HG02970 (cell line): ENCODE measurements around the gene NOL11.
"Not testable (repeated sequence)": the region's sequence is repeated elsewhere in the genome, so short reads cannot be mapped to it uniquely, and the experiment has no call there.

Source experiments
- ATAC-seq: cut with Tn5 transposase; IDR thresholded peaks from one replicate; pipeline ENCODE4 v1.9.1; 2021; ENCODE audit warnings: mild to moderate bottlenecking, moderate library complexity, moderate number of reproducible peaks; ENCODE audit not compliant: unreplicated experiment, low FRiP score

The NOL11 gene

GRCh38 chr17:67717624-67718324, at the start of gene NOL11:
TSS of gene NOL11 (plus strand) at chr17:67717936. CDS start at chr17:67717948, 12 bp downstream.
- ATAC-seq: peak; percentile 97

DNA sequence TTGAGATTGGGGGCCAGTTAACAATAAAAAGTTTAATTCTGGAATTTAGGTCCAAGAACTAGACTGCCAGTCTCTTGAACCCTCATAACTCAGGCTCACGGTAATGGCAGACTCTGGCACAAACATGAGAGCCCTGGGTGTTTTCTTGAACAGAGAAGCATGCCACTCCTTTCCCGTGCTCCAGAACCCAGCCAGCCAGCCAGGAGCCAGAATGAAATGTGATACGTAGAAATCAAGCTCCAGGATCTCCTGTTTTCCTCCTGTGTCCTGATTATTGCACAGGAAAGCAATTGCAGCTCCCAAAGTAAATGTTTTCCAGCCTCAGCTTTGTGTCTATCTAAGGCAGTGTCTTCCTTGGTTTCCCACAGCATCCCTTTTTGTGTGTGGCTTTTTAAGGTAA, 46.2 kb upstream of the NOL11 start:
- ATAC-seq: no peak

- no peak for ATAC-seq
Measured at GRCh38 chr17:67672592-67673335, 45.0 kb upstream of the NOL11 start.

DNA sequence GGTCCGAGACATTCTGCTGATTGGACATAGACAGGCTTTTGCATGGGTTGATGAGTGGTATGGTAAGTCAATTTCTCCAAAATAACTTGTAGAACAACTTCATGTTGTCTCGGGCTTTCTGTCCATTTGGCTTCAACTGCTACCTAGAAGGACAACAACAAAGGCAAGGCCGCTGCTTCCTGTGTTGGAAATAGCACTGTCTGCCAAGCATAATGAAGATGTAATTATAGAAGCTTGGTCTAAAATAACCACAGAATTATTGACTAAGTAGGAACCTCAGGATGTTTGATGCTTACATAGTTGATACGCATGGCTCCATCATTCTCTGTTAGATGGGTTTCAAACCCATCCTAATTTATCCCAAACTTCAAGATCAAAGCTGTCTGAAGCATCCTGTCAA, 42.3 kb upstream of the NOL11 start:
- no peak for ATAC-seq

DNA sequence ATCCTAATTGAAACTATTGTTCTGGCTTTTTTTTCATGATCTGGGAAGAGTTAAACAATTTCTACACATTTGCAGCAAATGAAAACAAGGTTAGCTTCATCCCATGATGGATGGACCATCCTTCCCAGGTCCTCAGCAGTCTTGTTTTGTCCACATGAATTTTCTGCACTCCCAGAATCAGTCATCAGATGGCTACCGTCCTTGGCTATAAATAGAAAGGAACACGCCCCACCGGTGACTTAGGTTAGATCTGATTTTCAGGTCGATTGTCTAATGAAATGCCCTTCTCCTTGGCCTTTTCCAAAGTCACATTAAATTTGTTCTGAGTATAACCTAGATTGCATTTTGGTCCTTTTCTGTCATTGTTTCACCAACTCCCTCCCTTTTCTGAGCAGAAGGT, 41.4 kb upstream of the NOL11 start:
- no peak for ATAC-seq

- ATAC-seq: no peak
Measured at GRCh38 chr17:67678414-67678813, 39.3 kb upstream of the NOL11 start.

DNA sequence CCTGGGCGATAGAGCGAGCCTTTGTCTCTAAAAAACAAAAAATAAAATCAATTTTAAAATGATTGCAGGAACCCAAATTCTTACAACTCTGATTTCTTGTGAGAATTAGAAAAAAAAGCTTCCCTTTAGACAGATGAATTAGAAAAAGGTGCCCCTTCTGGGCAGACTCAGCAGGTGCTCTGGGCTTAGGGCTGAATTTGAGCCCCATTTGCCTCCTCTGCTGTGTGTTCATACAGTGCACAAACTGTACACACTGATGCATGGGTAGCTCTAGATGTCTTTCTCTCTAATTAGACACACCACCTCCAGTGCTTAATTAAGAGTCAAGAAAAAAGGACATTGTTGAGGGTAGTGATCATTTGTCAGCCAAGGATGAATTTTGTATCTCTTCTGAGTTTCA, 38.5 kb upstream of the NOL11 start:
- no peak for ATAC-seq

DNA sequence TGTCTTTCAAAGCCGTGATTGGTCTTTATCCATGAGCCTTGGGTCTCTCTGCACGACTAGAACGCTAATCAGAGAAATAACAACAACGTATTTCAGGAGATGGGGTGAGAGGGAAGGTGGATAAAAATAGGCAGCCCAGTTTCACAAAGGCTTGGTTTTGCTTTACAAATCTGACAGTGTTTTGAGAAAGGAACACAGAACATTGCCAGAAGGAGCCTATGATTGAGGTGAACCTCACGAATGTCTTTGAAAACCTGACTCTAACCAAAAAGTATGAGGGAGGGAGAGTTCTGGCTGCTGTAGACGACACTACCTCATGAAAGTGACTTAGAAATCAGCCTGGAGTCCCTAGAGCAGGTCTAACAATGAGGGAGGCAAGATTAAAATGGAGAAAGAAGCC, 38.0 kb upstream of the NOL11 start:
- no peak for ATAC-seq

DNA sequence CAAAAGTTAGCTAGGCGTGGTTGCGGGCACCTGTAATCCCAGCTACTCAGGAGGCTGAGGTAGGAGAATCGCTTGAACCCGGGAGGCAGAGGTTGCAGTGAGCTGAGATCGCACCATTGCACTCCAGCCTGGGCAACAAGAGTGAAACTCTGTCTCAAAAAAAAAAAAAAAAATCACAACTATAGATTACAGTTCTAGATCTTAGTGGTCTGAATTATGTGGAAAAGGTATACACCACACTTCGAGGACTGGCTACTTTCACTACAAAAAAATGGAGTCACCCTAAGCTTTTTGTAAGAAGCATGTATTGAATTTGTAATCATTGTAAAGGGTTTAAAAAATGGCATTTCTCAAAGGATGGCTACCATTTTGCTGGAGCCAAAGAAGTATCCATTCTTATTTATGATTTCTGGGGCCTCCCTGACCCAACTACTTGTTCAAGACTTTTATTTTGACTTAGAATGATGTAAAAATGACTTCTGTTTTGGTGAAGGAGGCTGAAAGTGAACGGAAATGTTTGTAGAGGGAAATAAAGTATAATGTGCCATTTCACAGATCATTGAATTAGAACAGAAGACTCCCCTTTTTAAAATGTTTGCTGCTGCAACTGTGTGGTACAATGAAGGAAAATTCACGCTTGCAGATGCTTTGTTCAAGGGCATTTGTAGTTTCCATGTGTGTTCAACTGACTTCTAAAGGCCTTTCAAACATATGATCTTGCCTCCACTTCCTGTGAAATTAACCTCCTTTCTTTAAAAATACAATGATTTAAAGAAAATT, 37.1 kb upstream of the NOL11 start:
- ATAC-seq: no peak

DNA sequence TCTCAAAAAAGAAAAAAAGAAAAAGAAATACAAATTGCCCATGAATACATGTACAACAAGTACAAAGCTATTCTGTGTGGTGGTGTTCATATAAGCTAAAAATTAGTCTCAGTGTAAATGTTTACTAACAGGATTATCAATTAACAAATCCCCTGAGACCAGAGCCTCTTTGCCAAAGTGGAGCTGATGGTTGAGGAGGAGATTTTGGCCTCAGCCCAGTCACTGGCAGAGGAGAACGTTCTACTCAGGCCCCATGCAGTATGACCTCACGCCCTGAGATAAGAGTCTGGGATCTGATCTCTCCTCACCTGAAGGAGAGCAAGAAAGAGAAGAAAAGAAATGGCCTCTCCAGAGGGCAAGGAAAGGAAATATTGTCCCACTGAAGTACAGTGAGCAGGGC, 35.5 kb upstream of the NOL11 start:
- no peak for ATAC-seq

- no peak for ATAC-seq
Measured at GRCh38 chr17:67685351-67685750, 32.4 kb upstream of the NOL11 start.

DNA sequence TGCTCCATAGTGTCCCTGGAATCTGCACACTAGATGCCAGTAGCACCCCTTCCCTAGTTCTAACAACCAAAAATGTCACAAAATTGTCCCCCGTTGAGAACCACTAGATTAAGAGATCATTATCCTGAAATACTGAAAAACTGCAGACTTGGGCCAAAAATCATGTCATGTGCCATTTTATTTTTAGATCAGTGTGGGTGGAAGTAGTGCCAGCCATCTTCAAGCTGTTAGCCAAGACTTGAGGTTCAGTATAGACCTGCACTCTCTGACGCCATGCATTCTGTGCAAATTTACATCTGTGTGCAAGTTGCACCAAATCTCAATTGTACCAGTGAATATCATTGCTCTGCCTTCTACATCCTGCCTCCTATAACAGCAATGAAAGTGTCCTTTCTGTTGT, 31.5 kb upstream of the NOL11 start:
- ATAC-seq: no peak

DNA sequence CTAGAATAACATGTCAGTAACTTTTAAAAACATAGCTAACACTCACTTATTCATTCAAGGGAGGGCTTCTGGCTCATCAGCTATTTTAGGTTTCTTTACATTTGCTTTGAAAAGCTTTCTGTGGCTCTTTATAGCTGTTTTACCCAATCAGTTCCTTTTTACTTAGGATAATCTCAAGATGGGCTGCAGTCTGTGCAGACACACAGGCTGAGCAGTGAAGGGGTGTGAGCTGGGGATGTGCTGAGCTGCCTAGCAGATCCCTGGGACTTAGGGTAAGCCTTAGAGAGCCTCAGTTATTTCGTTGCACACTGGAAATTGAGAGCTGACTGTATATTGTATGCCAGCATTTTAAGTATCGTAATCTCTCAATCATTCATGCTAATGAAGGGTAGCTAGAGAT, 30.2 kb upstream of the NOL11 start:
- ATAC-seq: no peak

DNA sequence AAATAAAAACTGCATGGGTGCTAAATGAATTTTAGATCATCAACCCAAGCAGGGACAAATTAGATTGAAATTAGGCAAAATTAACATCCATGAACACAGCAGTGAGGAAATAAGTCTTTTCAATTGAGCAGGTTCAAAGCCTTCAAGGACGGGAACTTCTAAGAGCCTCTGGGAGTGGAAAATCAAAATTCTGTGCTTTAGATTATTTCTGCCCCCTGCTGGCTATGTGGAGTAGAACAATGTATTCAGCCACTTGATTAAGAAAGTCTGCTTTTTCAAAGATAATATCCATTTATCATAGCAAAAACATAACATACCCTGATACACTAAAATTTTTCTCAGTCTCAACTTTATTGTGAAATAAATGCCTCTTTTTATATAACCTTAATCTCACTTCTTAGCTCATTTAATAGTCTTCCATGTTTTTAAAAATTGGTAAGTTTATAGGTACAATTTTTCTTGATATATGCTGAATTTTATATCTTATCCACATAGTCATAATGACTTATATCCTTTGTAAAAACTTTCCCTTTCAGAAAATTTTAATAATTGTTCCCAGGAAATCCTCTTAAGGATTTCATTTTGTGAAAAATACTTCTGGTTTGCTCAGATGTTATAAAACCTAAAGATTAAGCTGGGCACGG, 28.1 kb upstream of the NOL11 start:
- ATAC-seq: no peak

GRCh38 chr17:67693811-67694210, 23.9 kb upstream of the NOL11 start:
- ATAC-seq: no peak

- no peak for ATAC-seq
Measured at GRCh38 chr17:67696347-67696746, 21.4 kb upstream of the NOL11 start.

- no peak for ATAC-seq
Measured at GRCh38 chr17:67696853-67697498, 20.8 kb upstream of the NOL11 start.

DNA sequence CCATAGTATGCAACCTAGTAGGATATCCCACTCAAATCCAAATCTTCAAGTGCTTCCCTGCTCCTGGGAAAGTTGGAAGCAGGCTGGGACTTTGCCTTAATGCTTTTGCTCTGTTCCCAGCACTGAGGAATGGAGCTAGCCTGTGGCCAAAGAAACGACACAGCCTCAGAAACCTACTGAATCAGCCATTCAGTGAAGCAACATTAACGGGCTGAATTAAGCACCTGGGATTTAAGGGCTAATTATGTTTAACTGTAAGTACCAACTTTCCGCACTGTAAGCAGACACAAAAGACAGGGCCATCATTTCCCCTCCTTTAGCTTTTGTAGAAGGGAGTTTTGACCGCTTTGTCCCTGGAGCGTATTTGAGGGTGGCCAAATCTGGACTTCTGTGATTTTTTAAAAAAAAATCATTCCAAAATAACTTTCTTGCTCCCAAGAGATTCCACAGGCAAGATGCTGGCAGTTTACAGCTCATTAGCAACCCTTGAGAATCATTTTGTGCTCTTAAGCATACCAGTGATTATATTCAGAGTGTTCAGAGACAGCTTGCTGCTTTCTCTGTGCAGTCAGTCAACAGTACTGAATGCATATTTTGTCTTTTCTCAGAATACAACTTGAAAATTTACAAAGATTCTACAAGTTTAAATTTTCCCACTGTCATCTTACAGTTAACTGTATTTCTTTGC, 17.6 kb upstream of the NOL11 start:
- no peak for ATAC-seq

DNA sequence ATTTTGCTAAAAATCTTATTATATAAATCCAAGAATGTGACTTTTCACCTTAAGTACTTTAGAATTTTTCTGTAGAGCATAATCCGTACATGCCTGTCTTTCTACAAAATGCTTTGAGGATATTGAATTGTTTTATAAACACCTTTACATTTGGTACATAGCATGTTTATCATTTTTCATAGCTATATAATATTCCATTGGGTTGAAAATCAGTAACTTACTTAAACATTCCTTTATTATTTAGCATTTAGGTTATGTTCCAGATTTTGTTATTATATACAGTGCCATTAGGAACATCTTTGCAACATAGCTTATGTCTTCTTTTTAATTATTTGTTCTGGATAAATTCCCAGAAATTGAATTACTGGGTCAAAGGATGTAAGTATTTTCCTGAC, 17.0 kb upstream of the NOL11 start:
- ATAC-seq: no peak

DNA sequence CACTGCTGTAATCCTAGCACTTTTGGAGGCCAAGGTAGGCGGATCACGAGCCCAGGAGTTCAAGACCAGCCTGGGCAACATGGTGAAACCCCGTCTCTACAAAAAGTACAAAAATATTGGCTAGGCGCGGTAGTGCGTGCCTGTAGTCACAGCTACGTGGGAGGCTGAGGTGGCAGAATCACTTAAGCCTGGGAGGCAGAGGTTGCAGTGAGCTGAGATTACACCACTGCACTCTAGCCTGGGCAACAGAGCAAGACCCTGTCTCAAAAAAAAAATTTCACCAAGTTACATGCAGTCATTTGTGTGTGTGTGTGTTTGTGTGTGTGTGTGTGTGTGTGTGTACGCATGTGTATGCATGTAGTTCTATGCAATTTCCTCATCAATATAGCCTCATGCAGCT, 14.9 kb upstream of the NOL11 start:
- ATAC-seq: not testable (repeated sequence)
